Cardiac fibroblast (primary cell): ENCODE data around the gene PDK2.
A peak's percentile ranks its signal among the peaks of the same experiment; 100 is the strongest.

Source experiments
- DNase-seq, 2 donors: peaks; one replicate each; pipeline versions ENCODE4 v3.0.0 to v3.0.0-alpha.2; 2010; ENCODE audit warnings: low read depth in 2 of 2
- H3K4me3 ChIP-seq, 2 donors: replicated peaks in 1 of 2; 1 replicate in 1 of 2; 2 replicates in 1 of 2; pipeline ENCODE4 v1.5.1; 2011; ENCODE audit warnings: low read depth in 2 of 2, low read length in 2 of 2, mild to moderate bottlenecking in 2 of 2, moderate library complexity in 1 of 2
- TF ChIP-seq, protein P1 (sequence below): IDR thresholded peaks from one replicate; pipeline ENCODE4 v1.5.1; 2011; ENCODE audit warnings: low read depth, mild to moderate bottlenecking, low read length, inconsistent platforms

PDK2 gene

DNA sequence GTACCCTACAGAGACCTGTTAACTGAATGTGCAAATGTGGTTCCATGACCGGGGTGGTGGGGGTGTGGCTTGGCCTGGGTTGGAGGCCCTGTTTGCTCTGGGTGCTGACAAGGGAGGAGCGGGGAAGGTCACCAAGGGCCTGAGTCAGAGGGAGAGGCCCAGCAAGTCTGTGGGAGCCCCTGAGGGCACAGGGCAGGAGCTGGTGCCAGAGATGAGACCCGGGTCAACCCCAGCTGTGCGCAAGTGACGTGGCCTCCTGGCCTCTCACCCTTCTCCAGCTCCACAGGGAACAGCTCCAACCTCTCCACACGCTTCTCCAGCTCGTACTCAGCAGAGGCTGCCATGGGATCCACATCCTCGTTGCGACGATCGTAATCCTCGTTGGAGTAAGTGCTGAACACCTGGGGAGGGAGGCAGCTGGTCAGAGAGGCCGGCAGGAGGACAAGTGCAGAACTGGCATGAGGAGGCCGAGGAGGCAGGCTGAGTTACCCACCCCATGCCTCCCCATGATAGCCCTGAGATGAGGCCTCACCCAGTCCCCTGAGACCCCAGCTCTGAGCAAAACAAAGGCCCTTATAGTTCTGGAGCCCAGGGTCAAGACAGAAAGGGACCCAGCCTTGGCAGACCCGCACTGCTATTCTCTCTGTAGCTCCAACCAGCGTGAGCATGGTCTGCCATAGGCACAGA lies 49.8 kb downstream of the PDK2 start:
- no peak overlapping the region for H3K4me3 ChIP-seq
- no peak for DNase-seq
- TF ChIP-seq, protein P1, sequence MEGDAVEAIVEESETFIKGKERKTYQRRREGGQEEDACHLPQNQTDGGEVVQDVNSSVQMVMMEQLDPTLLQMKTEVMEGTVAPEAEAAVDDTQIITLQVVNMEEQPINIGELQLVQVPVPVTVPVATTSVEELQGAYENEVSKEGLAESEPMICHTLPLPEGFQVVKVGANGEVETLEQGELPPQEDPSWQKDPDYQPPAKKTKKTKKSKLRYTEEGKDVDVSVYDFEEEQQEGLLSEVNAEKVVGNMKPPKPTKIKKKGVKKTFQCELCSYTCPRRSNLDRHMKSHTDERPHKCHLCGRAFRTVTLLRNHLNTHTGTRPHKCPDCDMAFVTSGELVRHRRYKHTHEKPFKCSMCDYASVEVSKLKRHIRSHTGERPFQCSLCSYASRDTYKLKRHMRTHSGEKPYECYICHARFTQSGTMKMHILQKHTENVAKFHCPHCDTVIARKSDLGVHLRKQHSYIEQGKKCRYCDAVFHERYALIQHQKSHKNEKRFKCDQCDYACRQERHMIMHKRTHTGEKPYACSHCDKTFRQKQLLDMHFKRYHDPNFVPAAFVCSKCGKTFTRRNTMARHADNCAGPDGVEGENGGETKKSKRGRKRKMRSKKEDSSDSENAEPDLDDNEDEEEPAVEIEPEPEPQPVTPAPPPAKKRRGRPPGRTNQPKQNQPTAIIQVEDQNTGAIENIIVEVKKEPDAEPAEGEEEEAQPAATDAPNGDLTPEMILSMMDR: no peak

DNA sequence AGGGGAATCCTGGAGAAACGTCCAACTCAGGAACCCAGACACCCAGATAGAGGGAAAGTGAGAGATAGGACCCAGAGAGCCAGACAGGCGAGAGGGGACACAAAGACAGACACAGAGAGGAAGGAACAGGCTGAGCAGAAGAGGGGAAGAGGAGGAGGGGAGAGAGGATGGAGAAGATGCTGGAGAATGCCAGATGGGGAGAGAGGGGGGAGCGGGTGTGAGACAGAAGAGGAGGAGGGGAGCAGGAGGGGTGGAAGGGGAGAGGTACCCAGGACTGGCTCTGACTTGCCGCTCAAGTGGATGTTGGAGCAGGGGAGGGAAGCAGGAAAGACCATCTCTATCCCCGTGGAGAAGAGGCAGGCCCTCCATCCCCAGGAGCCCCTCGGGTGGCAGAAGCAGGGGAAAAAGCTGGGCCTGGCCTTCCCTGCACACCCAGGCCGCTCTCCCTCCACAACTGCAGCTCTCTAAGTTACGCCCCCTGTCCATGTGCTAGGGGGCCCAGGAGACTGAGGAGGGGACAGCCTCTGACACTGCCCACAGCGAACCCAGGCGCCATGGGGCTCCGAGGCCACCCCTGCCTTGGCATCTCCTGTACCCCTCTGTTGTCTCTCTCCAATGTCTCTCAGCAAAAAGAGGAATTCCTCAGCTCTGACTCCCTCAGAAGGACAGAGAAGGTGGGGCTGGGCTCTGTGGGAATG lies 50.5 kb downstream of the PDK2 start:
- no peak overlapping the region for H3K4me3 ChIP-seq
- TF ChIP-seq, protein P1: no peak
- no peak for DNase-seq

DNA sequence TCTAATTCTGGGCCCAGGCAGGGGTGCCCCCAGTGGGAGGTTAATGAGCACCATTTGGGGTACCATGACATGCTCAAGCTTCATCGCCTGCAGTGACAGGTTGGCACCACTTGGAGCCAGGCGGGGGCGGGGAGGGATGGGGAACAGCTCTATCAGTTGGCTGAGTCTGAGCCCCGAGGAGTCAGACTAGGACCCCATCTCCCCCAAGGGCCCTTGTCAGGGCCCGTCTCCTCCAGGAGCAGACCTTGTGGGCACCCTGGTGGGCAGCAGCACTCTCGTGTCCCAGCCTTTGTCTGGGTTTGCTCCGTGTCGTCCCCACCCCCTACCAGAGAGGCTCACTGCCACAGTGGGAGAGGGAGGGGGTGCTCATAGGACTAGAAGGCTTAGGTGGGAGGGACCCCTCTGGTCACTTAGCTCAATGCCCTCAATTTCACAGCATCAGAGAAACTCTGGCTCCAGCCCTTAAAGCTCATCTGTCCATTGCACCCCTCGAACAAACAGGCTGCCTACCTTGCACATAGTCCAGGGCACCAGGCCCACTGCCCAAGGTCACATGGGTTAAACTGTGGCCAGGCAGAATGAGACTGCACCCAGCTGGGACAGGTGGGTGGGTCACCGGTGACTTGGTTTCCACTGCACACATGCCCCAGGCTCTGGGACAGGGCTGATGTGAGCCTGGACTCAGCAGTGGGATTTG lies 51.2 kb downstream of the PDK2 start:
- DNase-seq: no peak
- peak overlapping the region in 1 of 2 donors; percentile 11 for H3K4me3 ChIP-seq
- TF ChIP-seq, protein P1: no peak

DNA sequence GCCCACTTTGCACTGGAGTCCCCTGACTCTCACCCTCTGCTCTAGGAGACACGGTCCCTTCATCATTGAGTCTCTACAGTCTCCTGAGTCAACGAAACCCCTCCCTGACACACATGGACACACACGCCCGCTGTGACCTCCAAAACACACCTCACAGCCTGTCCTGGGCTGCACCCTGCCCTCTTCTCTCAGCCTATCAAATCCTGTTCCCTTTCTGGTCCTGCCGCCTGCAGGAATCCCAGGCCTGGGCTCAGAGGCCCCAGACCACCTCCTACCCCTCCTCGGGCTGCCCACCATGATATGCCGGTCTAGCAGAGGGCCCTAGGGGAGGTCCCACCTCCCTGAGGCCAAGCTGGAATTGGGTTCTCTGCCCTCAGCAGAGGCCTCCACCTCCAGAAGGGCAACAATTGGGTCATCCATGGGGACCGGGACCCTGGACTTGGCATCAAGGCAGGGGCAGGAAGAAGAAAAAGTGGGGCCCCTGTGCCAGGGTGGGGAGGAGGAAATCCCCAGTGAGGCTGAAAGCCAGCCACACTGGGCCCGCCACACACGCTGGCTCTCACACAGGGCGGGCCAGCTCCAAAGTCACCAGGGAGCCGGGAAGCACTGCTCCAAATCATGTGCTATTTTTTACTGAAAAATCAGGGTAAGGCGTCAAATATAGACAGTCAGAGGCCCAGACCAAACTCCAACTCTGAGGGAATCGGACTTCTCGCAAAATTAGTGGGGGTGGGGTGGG lies 51.9 kb downstream of the PDK2 start:
- TF ChIP-seq, protein P1: no peak
- peak overlapping the region; percentile 82 to 85 for H3K4me3 ChIP-seq
- DNase-seq: no peak

DNA sequence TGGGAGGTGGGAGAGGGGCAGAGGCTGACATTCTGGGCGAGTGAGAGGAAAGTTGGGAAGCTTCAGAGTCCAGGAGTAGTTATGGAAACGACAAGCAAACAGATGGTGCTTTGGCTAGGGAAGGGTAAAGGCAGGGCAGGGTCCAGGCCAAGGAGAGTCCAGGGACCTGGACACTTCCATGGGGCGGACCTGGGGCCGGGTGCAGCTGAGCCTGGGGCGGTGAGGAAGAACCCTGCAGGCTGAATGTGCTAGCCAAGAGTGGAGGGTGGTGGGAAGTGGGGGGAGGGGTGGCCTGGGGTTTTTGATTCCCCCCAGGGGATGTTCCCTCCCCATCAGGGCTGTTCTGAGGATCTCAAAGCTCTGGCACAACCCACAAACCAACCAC lies 52.7 kb downstream of the PDK2 start:
- peak overlapping the region; percentile 82 to 85 for H3K4me3 ChIP-seq
- peak in 1 of 2 donors; percentile 55 for DNase-seq
- TF ChIP-seq, protein P1: no peak

DNA sequence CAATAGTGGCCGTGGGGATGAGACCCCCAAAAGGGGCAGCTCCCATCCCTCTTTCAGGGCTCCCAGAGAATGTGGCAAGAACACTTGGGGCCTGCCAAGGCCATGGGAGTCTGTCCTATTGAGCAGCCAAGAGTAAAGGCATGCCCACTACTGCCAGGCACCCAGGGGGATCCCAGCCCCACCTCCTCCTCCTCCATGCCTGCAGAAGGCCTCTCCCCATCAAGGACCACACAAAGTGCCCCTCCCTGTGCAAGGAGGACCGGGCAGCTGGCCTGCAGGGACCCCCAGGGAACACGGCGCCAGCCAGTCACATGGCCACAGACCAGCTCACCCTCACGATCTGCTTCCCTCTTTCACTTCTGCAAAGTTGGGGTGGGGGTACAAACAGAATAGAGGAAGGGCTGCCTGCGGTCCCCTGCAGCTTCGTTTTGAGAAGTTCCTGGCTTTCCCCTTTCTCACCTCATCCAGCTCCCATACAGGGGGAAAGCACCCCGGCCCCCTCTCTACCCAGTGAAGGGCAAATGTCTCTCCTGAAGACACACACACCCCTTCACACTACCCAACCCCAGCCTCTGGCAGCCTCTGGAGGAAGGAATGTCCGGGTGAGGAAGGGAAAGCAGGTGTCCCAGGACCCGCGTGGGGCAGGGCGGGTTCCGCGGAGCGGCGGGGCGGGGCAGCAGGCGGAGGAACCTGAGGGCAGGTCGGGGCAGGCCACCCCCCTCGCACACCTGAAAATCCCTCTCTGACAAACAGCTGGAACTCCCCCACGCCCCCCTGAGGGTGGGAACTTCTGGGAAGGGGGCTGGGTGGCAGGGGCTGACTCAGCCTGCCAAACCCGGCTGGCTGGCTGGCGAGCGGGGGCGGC lies 53.3 kb downstream of the PDK2 start:
- H3K4me3 ChIP-seq: peak overlapping the region; percentile 82 to 85
- peak; percentile 37 to 55 for DNase-seq
- TF ChIP-seq, protein P1: no peak
